ELF-1 (cell line): ENCODE results near the gene TMEM117.

Experiments
- DNase-seq: peaks from one replicate; pipeline ENCODE4 v3.0.0-alpha.2; 2016; ENCODE audit warnings: low read depth, low spot score

TMEM117 gene

DNA sequence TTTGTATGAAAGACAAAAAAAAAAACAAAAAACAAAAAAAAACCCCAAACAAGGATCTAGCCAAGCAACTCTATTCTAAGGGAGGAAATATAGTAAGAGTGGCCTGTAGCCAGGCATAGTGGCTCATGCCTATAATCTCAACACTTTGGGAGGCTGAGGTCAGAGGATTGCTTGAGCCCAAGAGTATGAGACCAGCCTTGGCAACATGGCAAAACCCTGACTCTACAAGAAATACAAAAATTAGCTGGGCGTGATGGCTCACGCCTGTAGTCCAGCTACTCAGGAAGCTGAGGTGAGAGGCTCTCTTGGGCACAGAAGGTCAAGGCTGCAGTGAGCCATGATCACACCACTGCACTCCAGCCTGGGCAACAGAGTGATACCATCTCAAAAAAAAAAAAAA, 47.9 kb downstream of the TMEM117 start:
- no peak for DNase-seq

DNA sequence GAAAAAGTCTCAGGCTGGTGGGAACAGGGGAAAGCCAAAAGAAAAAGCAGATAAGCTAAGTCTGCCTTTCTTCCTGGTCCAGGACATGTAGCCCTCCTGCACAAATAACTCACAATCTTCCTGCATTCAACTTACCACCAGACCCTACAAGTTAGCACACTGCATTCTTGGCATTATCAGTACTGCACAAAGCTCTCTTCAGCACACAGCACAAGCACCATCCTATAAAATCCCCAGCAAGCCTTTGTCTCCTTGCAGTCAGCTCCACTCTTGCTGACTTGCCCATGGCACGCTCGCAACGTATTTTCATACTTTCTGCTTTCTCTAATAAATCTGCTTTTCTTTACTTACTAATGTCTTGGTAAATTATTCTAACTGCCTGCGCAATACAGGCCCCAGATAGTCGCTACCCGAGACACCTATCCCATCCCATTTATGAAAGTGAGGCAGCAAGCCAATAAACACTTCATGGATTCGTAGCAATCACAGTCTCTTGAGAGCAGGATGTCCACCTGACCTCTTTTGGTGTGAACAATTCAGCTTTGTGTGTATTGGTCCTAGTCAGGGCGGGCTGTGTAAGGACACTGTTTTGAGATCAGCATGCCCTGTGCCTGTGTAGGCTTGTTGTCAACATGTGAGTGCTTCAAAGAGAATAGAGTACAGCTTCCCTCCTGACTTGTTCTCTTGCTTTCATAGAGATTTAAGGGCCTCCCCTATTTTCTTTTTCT, 49.0 kb downstream of the TMEM117 start:
- peak; percentile 13 for DNase-seq

DNA sequence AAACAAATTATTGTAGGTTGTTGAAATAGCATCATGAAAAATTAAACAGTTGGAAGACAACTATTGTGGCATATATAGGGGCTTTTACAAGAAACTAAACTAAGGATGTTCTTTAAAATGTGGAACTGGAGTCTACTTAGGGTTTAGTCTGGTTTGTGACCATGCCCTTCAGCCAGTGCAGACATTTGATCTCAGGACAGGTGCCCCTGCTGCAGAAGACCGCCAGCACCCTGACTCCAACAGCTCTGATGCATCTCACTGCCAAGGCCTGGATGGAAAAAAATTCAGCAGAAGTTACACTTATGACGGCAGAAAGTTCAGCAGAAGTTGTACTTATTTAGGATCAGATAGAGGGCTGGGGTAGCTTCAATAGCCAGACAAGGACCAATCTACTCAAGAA, 51.5 kb downstream of the TMEM117 start:
- DNase-seq = no peak

DNA sequence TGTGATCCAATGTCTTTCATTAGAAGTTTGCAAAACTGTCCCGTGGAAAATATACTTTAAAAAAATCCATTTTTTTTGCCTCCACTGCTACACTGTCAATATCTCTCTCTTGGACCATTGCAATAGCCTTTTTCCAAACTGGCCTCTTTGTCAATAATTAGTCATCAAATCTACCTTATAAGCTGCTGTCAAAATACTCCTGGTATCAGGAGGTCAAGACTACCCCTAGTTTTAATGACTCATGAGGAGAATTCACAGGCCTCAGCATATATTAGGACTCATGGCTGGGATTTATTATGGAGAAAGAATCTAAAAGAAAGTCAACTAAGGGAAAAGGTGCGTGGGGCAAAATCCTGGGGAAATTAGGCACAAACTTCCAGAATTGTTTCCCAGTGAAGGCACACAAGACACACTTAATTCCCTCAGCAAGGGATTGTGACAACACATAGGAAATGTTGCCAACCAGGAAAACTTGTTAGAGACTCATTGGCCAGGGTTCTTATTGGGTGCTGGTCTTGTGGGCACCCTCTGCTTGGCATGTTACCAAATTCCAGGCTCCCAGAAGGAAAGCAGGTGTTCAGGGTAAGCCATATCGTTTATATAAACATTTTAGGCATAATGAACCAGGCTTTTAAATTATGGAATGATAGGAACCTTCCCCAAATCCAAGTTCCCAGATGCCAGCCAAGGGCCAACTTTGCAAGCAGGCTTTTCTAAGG, 56.1 kb downstream of the TMEM117 start:
- DNase-seq = no peak

DNA sequence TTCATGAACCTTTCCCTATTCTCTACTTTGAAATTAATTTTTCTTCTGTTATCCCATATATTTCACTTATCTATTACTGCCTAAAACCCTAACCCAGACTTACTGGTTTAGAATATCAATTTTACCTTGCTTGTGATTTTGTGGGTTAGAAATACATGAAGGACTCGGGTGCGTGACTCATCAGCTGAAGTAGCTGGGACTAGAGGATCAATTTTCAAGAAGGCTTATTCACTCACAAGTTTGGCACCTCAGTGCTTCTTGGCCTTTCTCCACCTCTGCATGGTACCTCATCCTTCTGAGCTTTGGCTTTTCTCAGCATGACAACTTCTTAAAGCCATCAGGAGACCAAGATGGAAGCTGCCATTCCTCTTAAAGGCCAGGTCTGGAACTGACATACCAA, 57.8 kb downstream of the TMEM117 start:
- no peak for DNase-seq

DNA sequence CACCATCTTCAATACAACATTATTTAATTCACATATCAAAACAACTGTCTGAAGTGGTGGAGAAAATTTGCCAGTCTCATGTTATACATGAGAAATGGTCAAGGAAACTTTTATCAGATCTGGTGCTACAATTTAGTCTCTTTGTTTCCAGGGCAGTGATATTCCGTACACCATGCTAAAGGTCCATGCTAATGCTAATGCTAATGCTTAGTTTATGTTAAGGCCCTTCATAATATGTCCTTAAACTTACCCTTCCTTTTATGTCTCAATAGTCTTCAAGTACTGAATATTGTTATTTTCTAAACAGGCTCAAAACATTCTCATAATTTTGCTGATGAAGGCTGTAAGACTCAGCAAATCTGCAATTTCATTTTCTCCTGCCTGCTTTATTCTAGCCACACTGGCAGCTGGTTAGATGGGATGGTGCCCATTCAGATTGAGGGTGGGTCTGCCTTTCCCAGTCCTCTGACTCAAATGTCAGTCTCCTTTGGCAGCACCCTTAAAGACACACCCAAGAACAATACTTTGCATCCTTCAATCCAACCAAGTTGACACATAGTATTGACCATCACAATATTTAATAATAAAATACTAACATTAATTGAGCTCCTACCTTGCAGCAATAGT, 59.8 kb downstream of the TMEM117 start:
- DNase-seq = no peak

DNA sequence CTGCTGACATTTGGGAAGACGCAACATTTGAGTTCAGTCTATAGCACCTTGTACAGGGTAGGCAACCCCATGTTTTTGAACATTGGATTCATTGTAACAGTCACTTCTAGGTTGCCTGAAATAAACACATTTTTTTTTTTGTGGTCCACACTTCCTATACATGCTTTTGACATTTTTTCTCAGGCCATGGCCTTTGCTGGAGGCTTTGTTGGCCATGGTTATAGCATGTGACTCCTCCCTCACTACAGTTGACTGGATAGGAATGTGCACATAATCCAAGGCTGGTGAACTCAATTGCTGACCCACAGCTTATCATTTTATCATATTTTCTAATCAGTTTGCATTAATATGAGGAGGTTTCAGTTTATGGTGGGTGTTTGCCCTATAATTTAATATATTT, 60.6 kb downstream of the TMEM117 start:
- DNase-seq = no peak

DNA sequence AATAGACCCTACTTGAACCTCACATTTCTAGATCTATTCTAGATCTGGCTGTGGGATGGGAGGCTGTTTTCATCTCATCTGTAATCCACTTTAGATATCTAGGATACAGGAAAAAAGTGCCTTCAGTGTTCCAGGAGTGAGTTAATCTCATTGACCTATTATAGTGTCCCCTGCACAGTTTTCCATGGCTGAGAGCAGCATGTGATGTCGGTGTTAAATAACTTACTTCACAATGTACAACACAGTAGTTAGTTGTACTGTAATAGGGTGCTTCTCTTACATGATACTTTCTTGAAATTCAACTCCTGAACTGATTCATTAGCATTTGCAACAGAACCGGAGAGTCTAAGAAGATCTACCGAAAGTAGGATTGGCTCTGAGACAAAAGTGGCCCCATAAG, 62.6 kb downstream of the TMEM117 start:
- DNase-seq = no peak

DNA sequence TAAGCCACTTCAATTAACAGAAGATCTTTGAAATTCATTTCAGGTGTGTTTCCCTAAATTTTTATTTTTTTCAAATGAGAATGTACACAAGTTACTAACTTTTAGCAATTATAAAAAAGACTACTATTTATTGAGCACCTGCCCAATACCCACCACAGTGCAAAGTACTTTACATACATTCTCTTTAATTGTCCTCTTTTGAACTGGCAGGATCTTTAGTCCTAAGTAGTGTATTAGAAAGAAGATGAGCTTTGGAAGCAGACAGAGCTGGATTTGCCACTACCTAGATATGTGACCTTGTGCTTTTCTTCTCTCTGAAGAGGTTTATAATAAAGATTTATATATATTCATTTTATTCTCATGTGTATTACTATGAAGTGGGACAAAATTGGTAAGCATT, 63.7 kb downstream of the TMEM117 start:
- no peak for DNase-seq

DNA sequence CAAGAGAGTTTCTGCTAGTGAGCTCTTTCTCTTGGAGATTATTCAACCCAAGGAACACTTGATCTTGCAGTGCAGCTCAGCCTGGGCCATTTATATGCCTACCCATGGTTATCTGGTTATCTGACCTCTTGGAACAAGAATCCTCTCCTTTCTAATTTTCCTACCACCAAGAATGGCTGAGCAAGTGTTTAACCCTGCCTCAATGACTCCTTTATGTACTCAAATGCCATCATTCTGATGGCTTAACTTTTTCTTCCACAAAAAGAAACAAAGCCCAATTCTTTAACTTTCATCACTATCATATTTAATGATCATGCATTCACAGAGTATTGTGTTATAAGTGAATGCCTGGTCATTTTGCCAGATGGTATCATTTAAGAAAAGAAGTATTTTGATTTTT, 67.8 kb downstream of the TMEM117 start:
- no peak for DNase-seq

DNA sequence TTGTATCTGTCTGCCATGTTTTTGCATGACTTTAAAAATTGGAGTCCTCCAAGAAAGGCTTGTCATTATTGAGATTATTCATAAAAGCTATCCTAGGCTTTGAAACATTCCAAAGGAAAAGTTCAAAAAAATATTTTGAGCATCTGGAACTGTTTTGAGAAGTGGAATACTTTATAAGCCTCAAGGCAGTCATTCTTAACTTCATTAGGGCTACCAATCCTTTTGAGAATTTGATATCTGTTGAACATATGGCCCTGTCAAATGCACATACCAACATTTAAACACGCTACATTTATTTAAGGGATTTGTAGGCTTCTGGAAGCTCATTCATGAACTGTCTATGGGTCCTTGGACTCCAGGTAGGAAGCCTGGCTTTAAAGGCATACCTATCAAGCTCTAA, 77.0 kb downstream of the TMEM117 start:
- no peak for DNase-seq

DNA sequence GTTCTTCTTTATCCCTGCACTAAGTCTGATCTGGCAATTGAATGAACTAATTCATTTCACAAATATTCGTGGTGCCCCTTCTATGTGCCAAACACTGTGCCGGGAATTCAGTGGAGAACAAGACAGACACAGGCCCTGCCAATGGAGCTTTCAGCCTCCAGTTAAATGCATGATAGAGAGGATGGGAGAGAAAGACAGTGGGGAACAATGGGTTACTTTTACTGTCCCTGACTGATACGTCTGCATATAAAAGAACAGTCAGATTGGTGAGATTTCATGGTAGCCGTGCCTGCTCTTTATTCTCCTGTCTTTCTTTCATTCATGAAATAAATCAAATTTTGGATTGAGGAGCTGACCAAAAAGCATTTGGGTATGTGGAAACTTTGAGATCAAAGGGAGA, 78.5 kb downstream of the TMEM117 start:
- DNase-seq = no peak

DNA sequence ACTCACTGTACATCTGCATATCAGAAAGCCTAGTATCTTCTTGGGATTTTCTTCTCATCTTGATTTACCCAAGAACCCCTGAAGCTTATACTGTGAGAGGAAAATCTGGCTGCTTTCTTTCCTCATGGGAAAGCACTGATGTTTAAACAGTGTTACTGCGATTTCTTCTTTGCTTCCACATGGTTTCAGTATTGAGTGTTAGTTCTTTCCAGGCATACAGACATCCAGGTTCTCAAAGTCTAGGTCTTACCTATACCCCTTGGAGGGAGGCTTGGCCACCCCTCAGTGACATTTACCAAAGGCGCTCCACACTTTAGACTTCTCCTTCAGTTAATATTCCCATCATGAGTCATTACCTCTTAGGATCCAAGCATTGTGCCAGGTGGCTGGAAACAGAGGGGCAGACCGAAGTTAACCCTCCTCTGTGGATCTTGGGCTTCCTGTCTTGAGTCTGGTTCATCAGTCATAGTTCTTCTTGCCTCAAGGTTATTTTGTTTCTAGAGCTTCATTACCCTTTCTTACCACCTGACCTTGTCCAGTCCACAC, 79.1 kb downstream of the TMEM117 start:
- no peak for DNase-seq

DNA sequence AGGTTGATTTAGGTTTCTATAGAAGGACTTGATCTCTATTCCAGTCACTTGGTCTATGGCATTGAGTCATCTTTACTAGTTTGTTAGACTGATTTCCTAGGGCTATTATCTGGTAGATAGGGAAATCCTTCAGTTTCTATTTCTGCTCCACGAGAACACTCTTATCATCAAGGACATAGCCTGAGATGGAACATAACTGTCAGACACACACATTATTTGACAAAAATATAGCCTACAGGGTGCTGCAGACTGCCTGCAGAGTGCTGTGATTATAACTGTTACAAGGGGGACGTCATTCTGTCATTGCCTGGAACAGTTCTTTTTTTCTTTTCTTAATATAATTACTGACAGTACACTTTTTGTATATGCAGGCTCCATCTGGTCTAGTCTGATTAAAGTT, 82.0 kb downstream of the TMEM117 start:
- DNase-seq = no peak

DNA sequence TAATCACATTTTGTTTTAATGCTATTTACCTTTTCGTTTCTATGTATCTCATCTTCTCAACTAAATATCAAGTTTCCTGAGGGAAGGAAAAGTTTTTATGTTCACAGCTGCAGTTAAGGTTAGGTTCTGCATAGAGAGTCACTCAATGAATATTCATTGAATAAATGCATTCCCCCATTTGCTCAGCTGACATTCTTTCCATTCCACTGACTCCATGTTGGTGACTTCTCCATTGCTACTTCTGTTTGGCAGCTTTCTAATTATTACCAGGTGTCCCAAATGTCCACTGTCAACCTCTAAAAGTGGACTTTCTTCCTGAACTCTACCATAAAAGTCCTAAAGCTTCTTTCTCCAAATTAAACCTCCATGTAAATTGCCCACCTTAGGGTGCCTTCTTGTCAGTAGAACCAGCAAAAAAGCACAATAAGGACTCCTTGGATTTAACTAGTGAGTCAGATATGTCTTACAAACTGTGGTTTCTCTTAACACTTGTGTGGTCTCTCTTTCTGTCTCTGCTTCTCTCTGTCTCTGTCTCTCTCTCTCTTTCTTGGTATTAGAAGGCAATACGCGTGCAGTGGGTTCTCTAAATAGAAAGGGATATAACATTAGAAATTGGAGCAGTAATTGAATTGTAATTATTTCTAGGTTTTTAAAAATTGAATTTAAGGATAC, 85.9 kb downstream of the TMEM117 start:
- DNase-seq = no peak

DNA sequence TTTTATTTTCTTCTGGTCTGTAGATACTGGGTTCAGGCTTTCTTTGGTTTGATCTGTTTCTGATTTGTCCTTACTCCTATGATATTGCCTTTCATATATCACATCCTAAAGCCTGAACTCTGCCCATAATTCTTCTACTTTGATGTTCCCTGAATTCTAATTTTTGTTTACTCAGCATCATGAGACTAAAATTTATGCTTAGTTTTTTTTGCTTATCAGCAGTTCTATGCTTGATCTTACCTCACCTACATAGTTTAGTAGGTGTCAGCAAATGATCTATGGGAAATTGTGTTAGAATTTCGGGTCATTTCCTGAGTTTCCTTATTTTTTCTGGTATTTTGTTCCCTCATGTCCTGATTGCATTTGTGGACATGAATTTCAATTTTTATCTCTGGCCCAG, 94.2 kb downstream of the TMEM117 start:
- no peak for DNase-seq

DNA sequence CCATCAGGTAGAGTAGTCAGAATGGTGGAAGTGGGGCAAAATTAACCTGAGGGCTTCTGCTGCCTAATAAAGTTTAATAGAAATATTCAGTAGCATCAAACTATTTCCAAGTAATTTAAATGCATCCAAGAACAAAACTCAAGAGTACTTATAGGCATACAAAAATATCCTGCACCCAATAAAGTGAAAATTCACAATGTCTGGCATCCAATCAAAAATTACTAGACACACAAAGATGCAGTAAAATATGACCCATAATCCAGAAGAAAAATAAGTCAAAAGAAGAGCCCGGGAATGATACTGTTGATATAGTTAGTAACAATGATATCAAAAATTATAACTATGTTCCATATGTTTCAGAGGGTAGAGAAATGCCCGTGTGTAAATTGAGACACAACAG, 95.3 kb downstream of the TMEM117 start:
- no peak for DNase-seq

DNA sequence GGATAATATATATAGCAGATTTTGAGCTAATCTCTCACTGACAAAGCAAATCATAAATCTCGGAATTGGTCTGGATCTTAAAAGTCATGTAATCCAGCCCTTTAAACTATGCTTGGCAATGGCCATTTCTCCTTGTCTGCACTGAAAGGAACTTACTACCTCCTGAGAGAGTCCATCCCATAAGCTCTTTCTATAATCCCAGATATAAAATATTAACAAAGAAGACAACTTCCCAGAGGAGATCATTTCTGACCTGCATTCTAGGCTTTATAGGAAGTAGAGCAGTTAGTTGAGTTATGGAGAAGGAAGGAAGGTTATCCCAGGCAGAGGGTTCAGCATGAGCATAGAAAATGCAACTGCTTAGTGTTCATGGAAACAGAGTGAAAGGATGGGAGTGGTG, 99.7 kb downstream of the TMEM117 start:
- DNase-seq = no peak

DNA sequence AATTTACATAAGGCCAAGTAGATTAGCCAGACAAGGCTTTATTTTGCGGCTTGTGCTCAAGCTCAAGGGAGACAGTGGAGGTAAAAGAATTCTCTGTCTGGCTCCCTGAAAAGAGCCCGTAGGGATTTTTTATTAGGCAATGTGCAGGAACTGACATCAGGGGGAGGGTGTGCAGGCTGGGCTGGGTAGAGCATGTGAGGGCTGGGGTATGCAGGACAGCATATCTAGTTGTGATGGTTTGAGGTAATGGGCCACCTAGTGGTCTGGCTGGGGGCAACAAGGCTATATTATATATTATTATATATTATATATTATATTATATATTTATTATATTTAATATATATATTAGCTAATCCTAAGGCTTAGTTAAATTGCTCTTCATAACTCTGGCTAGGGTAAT, 102.1 kb downstream of the TMEM117 start:
- peak; percentile 4 for DNase-seq

DNA sequence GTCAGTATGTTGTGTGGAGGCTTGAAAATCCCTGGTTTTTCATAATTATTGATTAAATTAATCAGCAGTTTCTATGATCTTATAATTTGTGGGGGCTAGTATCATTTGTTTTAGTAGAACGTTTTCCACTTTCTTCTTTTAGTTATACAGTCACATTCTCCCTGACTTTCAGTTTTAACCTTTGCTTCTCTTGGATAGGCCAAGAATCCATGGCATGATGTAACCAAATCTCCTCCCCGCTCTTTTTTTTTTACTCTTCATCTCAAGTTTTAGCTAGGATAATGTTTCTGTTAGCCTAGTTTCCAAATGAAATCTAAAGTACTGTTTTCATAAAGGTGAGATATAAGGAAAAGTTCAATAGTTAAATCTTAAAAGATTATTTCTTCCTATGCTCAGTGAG, 106.5 kb downstream of the TMEM117 start:
- DNase-seq = no peak

DNA sequence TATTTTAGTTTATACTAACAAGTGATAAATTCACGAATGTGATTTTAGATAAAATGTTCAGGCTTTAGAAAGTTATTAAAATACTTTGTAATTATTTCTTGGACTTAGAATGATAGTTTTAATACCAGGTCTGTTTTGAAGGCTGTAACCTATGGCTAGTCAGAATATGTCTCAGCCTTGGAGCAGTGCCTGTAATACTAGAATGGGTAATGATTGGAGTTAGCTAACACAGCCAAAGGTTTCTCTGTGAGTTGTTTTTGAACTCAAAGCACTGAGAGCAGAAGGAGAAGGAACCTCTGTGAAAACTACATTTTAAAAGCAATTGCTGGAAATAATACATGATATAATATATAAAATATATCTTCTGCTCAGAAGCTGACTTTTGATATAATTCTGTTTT, 110.1 kb downstream of the TMEM117 start:
- no peak for DNase-seq

DNA sequence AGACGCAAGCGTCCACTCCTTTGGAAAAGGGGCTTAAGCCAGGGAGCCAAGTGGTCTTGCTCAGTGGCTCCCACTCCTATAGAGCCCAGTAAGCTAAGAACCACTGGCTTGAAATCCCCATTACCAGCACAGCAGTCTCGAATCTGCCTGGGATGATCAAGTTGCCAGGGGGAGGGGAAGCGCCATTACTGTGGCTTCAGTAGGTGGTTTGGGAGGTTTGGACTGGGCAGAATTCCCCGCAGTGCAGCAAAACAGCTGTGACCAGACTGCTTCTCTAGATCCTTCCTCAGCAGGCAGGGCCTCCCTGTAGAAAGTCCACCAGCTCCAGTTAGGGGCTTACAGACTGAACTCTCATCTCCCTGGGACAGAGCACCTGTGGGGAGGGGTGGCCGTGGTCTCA, 115.4 kb downstream of the TMEM117 start:
- peak; percentile 2 for DNase-seq
